Measurements from ENCODE around the gene ICAM4. TPM values are rescaled to one million over a fixed set of nuclear protein-coding genes. Genes with fewer than 3 reads are reported as not detected.

The ICAM4 gene
- total and polyA plus RNA-seq, 8 donors = 0.56 to 1.9 (median 0.85) TPM; not detected in 5

DNA sequence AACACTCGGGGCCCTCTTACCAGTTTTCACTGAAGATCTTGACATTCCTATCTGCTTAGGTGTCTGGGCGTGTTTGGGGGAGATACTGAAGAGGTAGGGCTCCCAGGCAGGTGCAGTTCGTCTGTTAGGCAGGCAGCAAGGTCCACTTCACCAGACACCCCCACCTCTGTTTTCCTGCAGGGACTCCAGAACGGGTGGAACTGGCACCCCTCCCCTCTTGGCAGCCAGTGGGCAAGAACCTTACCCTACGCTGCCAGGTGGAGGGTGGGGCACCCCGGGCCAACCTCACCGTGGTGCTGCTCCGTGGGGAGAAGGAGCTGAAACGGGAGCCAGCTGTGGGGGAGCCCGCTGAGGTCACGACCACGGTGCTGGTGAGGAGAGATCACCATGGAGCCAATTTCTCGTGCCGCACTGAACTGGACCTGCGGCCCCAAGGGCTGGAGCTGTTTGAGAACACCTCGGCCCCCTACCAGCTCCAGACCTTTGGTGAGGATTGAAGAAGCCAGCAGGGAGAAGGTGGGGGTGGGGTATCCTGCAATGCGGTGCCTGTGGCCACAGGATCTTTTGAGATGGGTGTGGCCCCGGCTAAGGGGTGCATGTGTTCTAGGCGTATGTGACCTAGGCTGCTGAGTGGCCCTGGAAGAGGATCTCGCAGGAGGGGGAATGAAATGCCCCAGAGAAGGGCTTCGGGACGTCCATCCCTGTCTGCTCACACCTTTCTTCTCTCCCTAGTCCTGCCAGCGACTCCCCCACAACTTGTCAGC, 3.3 kb upstream of the ICAM4 start:
- intact Hi-C loops (cut with DNase I; ENCODE audit: low total_unique reads) = no loop called here
- Histone ChIP-seq H3K27ac (no peak overlapping the region), H3K27me3 (peaks cover 7 to 51% (median 18%) of the 10 kb centered on the region in 3 donors), H3K4me1 (peaks cover 13 to 33% (median 24%) of the 10 kb centered on the region in 4 donors), H3K4me3 (no peak overlapping the region), H3K9me3 (no peaks in the 10 kb centered on the region), H3K36me3 (peaks cover 11 to 75% (median 47%) of the 10 kb centered on the region in 4 donors)
- no peak for TF ChIP-seq CTCF (IDR thresholded peaks at IDR 0.05)
- no peak for TF ChIP-seq EP300 (IDR thresholded peaks at IDR 0.05)
- TF ChIP-seq POLR2A (IDR thresholded peaks at IDR 0.05) = no peak
- no peak for TF ChIP-seq POLR2AphosphoS5 (IDR thresholded peaks at IDR 0.05)
- DNase-seq = no peak
- WGBS, 5 donors = 51 to 64% (median 53%) methylated on average over 19 to 23 of the region's 23 CpGs

DNA sequence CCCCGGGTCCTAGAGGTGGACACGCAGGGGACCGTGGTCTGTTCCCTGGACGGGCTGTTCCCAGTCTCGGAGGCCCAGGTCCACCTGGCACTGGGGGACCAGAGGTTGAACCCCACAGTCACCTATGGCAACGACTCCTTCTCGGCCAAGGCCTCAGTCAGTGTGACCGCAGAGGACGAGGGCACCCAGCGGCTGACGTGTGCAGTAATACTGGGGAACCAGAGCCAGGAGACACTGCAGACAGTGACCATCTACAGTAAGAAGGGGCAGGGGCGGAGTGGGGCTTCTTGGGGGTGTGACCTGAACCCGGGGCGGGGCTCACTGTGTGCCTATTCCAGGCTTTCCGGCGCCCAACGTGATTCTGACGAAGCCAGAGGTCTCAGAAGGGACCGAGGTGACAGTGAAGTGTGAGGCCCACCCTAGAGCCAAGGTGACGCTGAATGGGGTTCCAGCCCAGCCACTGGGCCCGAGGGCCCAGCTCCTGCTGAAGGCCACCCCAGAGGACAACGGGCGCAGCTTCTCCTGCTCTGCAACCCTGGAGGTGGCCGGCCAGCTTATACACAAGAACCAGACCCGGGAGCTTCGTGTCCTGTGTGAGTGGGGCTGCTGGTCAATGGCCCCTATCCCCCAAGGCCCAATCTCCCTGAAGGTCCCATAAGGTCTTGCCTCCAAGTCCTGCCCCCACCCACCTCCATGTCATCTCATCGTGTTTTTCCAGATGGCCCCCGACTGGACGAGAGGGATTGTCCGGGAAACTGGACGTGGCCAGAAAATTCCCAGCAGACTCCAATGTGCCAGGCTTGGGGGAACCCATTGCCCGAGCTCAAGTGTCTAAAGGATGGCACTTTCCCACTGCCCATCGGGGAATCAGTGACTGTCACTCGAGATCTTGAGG, 2.4 kb upstream of the ICAM4 start:
- Histone ChIP-seq H3K4me1 (peaks cover 21 to 41% (median 32%) of the 10 kb centered on the region in 4 donors), H3K27me3 (peaks cover 15 to 53% (median 26%) of the 10 kb centered on the region in 3 donors), H3K27ac (no peak overlapping the region), H3K9me3 (no peaks in the 10 kb centered on the region), H3K36me3 (peaks cover 11 to 67% (median 44%) of the 10 kb centered on the region in 4 donors), H3K4me3 (no peak overlapping the region)
- TF ChIP-seq CTCF (IDR thresholded peaks at IDR 0.05) = no peak
- TF ChIP-seq POLR2A (IDR thresholded peaks at IDR 0.05) = no peak
- no peak for TF ChIP-seq EP300 (IDR thresholded peaks at IDR 0.05)
- no peak for TF ChIP-seq POLR2AphosphoS5 (IDR thresholded peaks at IDR 0.05)
- DNase-seq = no peak
- intact Hi-C loops (cut with DNase I; ENCODE audit: low total_unique reads) = no loop called here
- 91 to 95% (median 93%) methylated on average over 33 to 34 of the region's 34 CpGs for WGBS, 5 donors

GRCh38 chr19:10284960-10285278, 1.8 kb upstream of the ICAM4 start:
- TF ChIP-seq POLR2A (IDR thresholded peaks at IDR 0.05) = no peak
- no peak for TF ChIP-seq CTCF (IDR thresholded peaks at IDR 0.05)
- TF ChIP-seq EP300 (IDR thresholded peaks at IDR 0.05) = no peak
- no peak for TF ChIP-seq POLR2AphosphoS5 (IDR thresholded peaks at IDR 0.05)
- H3K4me1 ChIP-seq = peaks cover 27 to 42% (median 38%) of the 10 kb centered on the region in 4 donors
- intact Hi-C loops (cut with DNase I; ENCODE audit: low total_unique reads) = no loop called here
- 90 to 98% (median 94%) methylated on average over 13 of the region's 13 CpGs for WGBS, 5 donors
- H3K27me3 ChIP-seq = peaks cover 21 to 59% (median 32%) of the 10 kb centered on the region in 3 donors
- no peak overlapping the region for H3K27ac ChIP-seq
- no peaks in the 10 kb centered on the region for H3K9me3 ChIP-seq
- no peak overlapping the region for H3K4me3 ChIP-seq
- DNase-seq = no peak
- peaks cover 11 to 61% (median 43%) of the 10 kb centered on the region in 4 donors for H3K36me3 ChIP-seq

GRCh38 chr19:10285393-10285792, 1.4 kb upstream of the ICAM4 start:
- Histone ChIP-seq H3K36me3 (peaks cover 11 to 56% (median 41%) of the 10 kb centered on the region in 4 donors), H3K4me3 (no peak overlapping the region), H3K4me1 (peaks cover 32 to 46% (median 43%) of the 10 kb centered on the region in 4 donors), H3K27me3 (peaks cover 21 to 63% (median 37%) of the 10 kb centered on the region in 3 donors), H3K9me3 (no peaks in the 10 kb centered on the region), H3K27ac (no peak overlapping the region)
- intact Hi-C loops (cut with DNase I; ENCODE audit: low total_unique reads) = no loop called here
- DNase-seq = no peak
- 88 to 95% (median 91%) methylated on average over 4 of the region's 4 CpGs for WGBS, 5 donors
- TF ChIP-seq EP300 (IDR thresholded peaks at IDR 0.05) = no peak
- TF ChIP-seq CTCF (IDR thresholded peaks at IDR 0.05) = no peak
- no peak for TF ChIP-seq POLR2AphosphoS5 (IDR thresholded peaks at IDR 0.05)
- TF ChIP-seq POLR2A (IDR thresholded peaks at IDR 0.05) = no peak

Measured in stomach (tissue), 9 donors.